Endodermal cell (in vitro differentiated cells): ENCODE measurements around the gene BCL7B. TPM values are rescaled to one million over a fixed set of nuclear protein-coding genes. Genes with fewer than 3 reads are reported as not detected.
"Not testable (repeated sequence)": the region's sequence is repeated elsewhere in the genome, so short reads cannot be mapped to it uniquely, and the experiment has no call there.

Source experiments
- DNase-seq: peaks from one replicate; pipeline ENCODE4 v3.0.0-alpha.2; 2017
- H3K27ac ChIP-seq: 2 replicates; pipeline ENCODE4 v1.5.1; 2013; ENCODE audit warnings: mild to moderate bottlenecking, low read depth, low read length, moderate library complexity
- H3K27me3 ChIP-seq: 2 replicates; pipeline ENCODE4 v1.6.1; 2013; ENCODE audit warnings: mild to moderate bottlenecking, low read length, moderate library complexity; ENCODE audit not compliant: insufficient read depth, control insufficient read depth, poor library complexity, severe bottlenecking
- H3K36me3 ChIP-seq: 2 replicates; pipeline ENCODE4 v1.7.0; 2013; ENCODE audit warnings: mild to moderate bottlenecking, low read length, moderate library complexity; ENCODE audit not compliant: control insufficient read depth, insufficient read depth
- H3K4me1 ChIP-seq: one replicate; pipeline ENCODE4 v1.7.0; 2013; ENCODE audit warnings: low read length; ENCODE audit not compliant: control insufficient read depth, insufficient read depth
- H3K4me3 ChIP-seq: 2 replicates; pipeline ENCODE4 v1.5.1; 2013; ENCODE audit warnings: mild to moderate bottlenecking, low read length, moderate library complexity
- H3K9ac ChIP-seq: 2 replicates; pipeline ENCODE4 v1.6.1; 2013; ENCODE audit warnings: mild to moderate bottlenecking, low read length, moderate library complexity; ENCODE audit not compliant: poor library complexity, severe bottlenecking; ENCODE audit errors: extremely low read depth
- H3K9me3 ChIP-seq: 2 replicates; pipeline ENCODE4 v1.6.1; 2013; ENCODE audit warnings: mild to moderate bottlenecking, low read length, moderate library complexity; ENCODE audit not compliant: control insufficient read depth
- H3K27ac Mint-ChIP-seq: 2 replicates; pipeline ENCODE4 v1.8.0; 2020; ENCODE audit warnings: mixed read lengths
- H3K27me3 Mint-ChIP-seq: 2 replicates; pipeline ENCODE4 v1.8.0; 2021; ENCODE audit warnings: mild to moderate bottlenecking, mixed read lengths; ENCODE audit not compliant: insufficient read depth
- H3K36me3 Mint-ChIP-seq: 2 replicates; pipeline ENCODE4 v1.8.0; 2020; ENCODE audit warnings: low read depth, mixed read lengths
- H3K4me1 Mint-ChIP-seq: 2 replicates; pipeline ENCODE4 v1.8.0; 2020; ENCODE audit warnings: mixed read lengths
- H3K4me3 Mint-ChIP-seq: 2 replicates; pipeline ENCODE4 v1.8.0; 2020; ENCODE audit warnings: mild to moderate bottlenecking, moderate library complexity, mixed read lengths
- H3K9me3 Mint-ChIP-seq: 2 replicates; pipeline ENCODE4 v1.8.0; 2020; ENCODE audit warnings: mild to moderate bottlenecking, mixed read lengths
- CTCF ChIP-seq: fragments of 200-600 bp; sonication (generic); conservative IDR thresholded peaks from 2 replicates; pipeline ENCODE4 v1.5.0; 2021; ENCODE audit warnings: antibody characterized with exemption, mild to moderate bottlenecking
- WGBS, 2 experiments: methylation state at CpG; one replicate each; pipeline versions ENCODE4 v1.1.5 to v1.1.7; 2013; ENCODE audit warnings: missing lambda C conversion rate in 2 of 2, mixed read lengths in 1 of 2; ENCODE audit not compliant: insufficient coverage in 1 of 2, insufficient read length in 1 of 2; 5-methylcytosine and 5-hydroxymethylcytosine counted together
- total RNA-seq, 2 donors: library from RNA; stranded (reverse); fragmentation: NEBNext Ultra II Directional in 1 of 2; extraction: Animal tissue kit (Norgen Biotek cat#: 25700) in 1 of 2; gene quantifications; 2 replicates in 1 of 2; 3 replicates in 1 of 2; pipeline ENCODE4 v1.2.1, GENCODE V29; 2021

The BCL7B gene
- total RNA-seq, 2 donors from 2014 or later: 31.0 to 37.7 TPM

GRCh38 chr7:73530800-73531199, 26.7 kb downstream of the BCL7B start:
- no peaks in the 10 kb centered on the region for H3K9me3 Mint-ChIP-seq
- peaks cover 8% of the 10 kb centered on the region for H3K36me3 Mint-ChIP-seq
- H3K27me3 ChIP-seq: no peaks in the 10 kb centered on the region
- H3K27me3 Mint-ChIP-seq: no peaks in the 10 kb centered on the region
- no peak overlapping the region for H3K9ac ChIP-seq
- TF ChIP-seq CTCF: no peak
- H3K27ac ChIP-seq: no peak overlapping the region
- H3K27ac Mint-ChIP-seq: no peak overlapping the region
- no peaks in the 10 kb centered on the region for H3K4me1 ChIP-seq
- H3K36me3 ChIP-seq: peaks cover 6% of the 10 kb centered on the region
- H3K9me3 ChIP-seq: no peaks in the 10 kb centered on the region
- DNase-seq: no peak
- WGBS, 2 experiments: 97% methylated on average over 3 of the region's 3 CpGs; no CpG with 5 or more reads in 1 of the 2 experiments
- H3K4me1 Mint-ChIP-seq: no peaks in the 10 kb centered on the region
- no peak overlapping the region for H3K4me3 Mint-ChIP-seq
- H3K4me3 ChIP-seq: no peak overlapping the region

- 90 to 92% methylated on average over 3 to 8 of the region's 8 CpGs for WGBS, 2 experiments
- Mint-ChIP-seq H3K4me3 (no peak overlapping the region), H3K9me3 (no peaks in the 10 kb centered on the region), H3K36me3 (peaks cover 1% of the 10 kb centered on the region), H3K27me3 (no peaks in the 10 kb centered on the region), H3K27ac (no peak overlapping the region), H3K4me1 (peaks cover 4% of the 10 kb centered on the region)
- Histone ChIP-seq H3K4me3 (no peak overlapping the region), H3K9me3 (no peaks in the 10 kb centered on the region), H3K27ac (no peak overlapping the region), H3K36me3 (no peaks in the 10 kb centered on the region), H3K9ac (no peak overlapping the region), H3K4me1 (no peaks in the 10 kb centered on the region), H3K27me3 (no peaks in the 10 kb centered on the region)
- TF ChIP-seq CTCF: no peak
- DNase-seq: peak; percentile 56
These were observed 30.3 kb downstream of the BCL7B start for GRCh38 chr7:73526896-73527821.

DNA sequence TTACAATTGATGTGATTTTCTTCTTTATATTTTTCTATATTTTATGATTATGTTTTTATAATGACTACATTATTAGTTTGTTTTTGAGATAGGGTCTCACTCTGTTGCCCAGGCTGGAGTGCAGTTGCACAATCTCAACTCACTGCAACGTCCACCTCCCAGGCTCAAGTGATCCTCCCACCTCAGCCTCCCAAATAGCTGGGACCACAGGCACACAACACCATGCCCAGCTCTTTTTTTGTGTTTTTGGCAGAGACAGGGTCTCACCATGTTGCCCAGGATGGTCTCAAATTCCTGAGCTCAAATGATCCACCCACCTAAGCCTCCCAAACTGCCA, 31.4 kb downstream of the BCL7B start:
- H3K36me3 Mint-ChIP-seq, H3K27me3 ChIP-seq, H3K27me3 Mint-ChIP-seq, DNase-seq, H3K9ac ChIP-seq, H3K4me3 ChIP-seq, H3K9me3 Mint-ChIP-seq, H3K4me3 Mint-ChIP-seq, H3K36me3 ChIP-seq, H3K27ac ChIP-seq, H3K27ac Mint-ChIP-seq, H3K4me1 ChIP-seq, H3K4me1 Mint-ChIP-seq, H3K9me3 ChIP-seq: not testable (repeated sequence)
- WGBS, 2 experiments: 91 to 100% methylated on average over 1 of the region's 1 CpG
